A673 (cell line): ENCODE measurements around the gene RPS6KL1. TPM values are rescaled to one million over a fixed set of nuclear protein-coding genes. Genes with fewer than 3 reads are reported as not detected.

Source experiments
- BruUV-seq: library from RNA; stranded (reverse); fragments of 400-500 nt; replicated peaks from 2 replicates; lab custom pipeline; 2021; lab: Mats Ljungman, UMichigan
- CTCF ChIA-PET: fragments of 300-600 bp; sonication (Branson Sonifier 250); formaldehyde crosslinking; loops from one replicate; lab custom pipeline; 2022; ENCODE audit warnings: antibody characterized with exemption; lab: Charles Lee
- POLR2A ChIA-PET: fragments of 300-600 bp; sonication (Branson Sonifier 250); formaldehyde crosslinking; loops from one replicate; lab custom pipeline; 2022; ENCODE audit warnings: antibody characterized with exemption; ENCODE audit not compliant: low non-redundant PET; lab: Charles Lee
- DNase-seq: peaks from one replicate; pipeline ENCODE4 v3.0.0-alpha.2; 2015; ENCODE audit warnings: low spot score
- H3K27ac ChIP-seq: fragments of 200-600 bp; sonication (generic); 2 replicates; pipeline ENCODE4 v1.5.1; 2016; ENCODE audit warnings: mixed run types, low read depth, mild to moderate bottlenecking, mixed read lengths, antibody characterized with exemption, low read length; ENCODE audit not compliant: poor library complexity, severe bottlenecking
- H3K27me3 ChIP-seq: fragments of 200-600 bp; sonication (generic); replicated peaks from 2 replicates; pipeline ENCODE4 v1.6.1; 2017; ENCODE audit warnings: mixed run types, low read depth, mild to moderate bottlenecking, mixed read lengths, antibody characterized with exemption, low read length; ENCODE audit not compliant: insufficient read depth, poor library complexity
- H3K36me3 ChIP-seq: fragments of 200-600 bp; sonication (generic); 2 replicates; pipeline ENCODE4 v1.6.1; 2016; ENCODE audit warnings: mixed run types, mild to moderate bottlenecking, mixed read lengths, antibody characterized with exemption, low read length; ENCODE audit not compliant: insufficient read depth, poor library complexity, severe bottlenecking
- H3K4me1 ChIP-seq: fragments of 200-600 bp; sonication (generic); 2 replicates; pipeline ENCODE4 v1.6.1; 2017; ENCODE audit warnings: mixed run types, mild to moderate bottlenecking, mixed read lengths, antibody characterized with exemption, low read length; ENCODE audit not compliant: insufficient read depth, poor library complexity, severe bottlenecking
- H3K4me3 ChIP-seq: fragments of 200-600 bp; sonication (generic); 2 replicates; pipeline ENCODE4 v1.5.1; 2016; ENCODE audit warnings: low read depth, mixed run types, mild to moderate bottlenecking, mixed read lengths, low read length; ENCODE audit not compliant: poor library complexity, severe bottlenecking
- H3K9me3 ChIP-seq: fragments of 200-600 bp; sonication (generic); 2 replicates; pipeline ENCODE4 v1.6.1; 2016; ENCODE audit warnings: mixed run types, low read depth, mild to moderate bottlenecking, mixed read lengths, antibody characterized with exemption, low read length; ENCODE audit not compliant: poor library complexity, severe bottlenecking
- CTCF ChIP-seq: fragments of 300-800, 200-600 bp; sonication (generic); conservative IDR thresholded peaks from 2 replicates; pipeline ENCODE4 v1.5.1; 2017; ENCODE audit warnings: low read depth, mild to moderate bottlenecking, antibody characterized with exemption, low read length, moderate library complexity, mixed read lengths
- EZH2 ChIP-seq: fragments of 200-600 bp; sonication (generic); IDR thresholded peaks from 2 replicates; pipeline ENCODE4 v1.6.1; 2017; ENCODE audit warnings: borderline replicate concordance, low read depth, mild to moderate bottlenecking, mixed read lengths, antibody characterized with exemption, low read length; ENCODE audit not compliant: poor library complexity, severe bottlenecking
- intact Hi-C: fragments of 100-400 bp; cut with micrococcal nuclease; formaldehyde crosslinking; loops from one replicate; pipeline ENCODE4 v1.10.0; 2022; ENCODE audit not compliant: unreplicated experiment
- total RNA-seq: library from RNA; stranded (reverse); gene quantifications from 2 replicates; pipeline ENCODE4 v1.2.3, GENCODE V29; 2021

The RPS6KL1 gene
- total RNA-seq, 1 experiment from 2014 or later, result 0.80 TPM

- no TSS peak for BruUV-seq
- intact Hi-C loops, result no loop called here
- CTCF ChIA-PET, result no interaction called here
- H3K36me3 ChIP-seq, result no peaks in the 10 kb centered on the region
- no peak overlapping the region for H3K4me3 ChIP-seq
- POLR2A ChIA-PET, result no interaction called here
- H3K27ac ChIP-seq, result no peak overlapping the region
- H3K27me3 ChIP-seq, result no peaks in the 10 kb centered on the region
- H3K9me3 ChIP-seq, result no peaks in the 10 kb centered on the region
- no peaks in the 10 kb centered on the region for H3K4me1 ChIP-seq
- no peak for TF ChIP-seq CTCF
- no peak for TF ChIP-seq EZH2
- no peak for DNase-seq
Measured at GRCh38 chr14:74929242-74929641, 6.2 kb upstream of the RPS6KL1 start.

DNA sequence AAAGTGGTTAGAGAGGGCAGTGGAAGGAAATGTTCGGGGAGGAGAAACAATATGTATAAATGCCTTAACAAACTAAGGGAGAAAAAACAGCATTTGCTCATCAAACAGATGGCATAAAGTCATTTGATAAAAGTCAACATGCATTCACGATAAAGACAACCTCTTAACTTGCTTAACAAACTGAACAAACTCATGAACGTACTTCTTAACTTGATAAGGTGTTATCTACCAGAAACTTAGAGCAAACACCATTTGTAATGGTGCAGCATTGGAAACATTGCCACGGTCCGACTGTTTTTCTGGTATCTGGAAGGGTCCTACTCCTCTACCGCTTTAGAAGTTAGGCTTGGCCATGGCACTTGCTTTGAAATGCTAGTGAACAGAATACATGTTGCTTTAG is 4.2 kb upstream of the RPS6KL1 start:
- no peak overlapping the region for H3K4me3 ChIP-seq
- no peaks in the 10 kb centered on the region for H3K36me3 ChIP-seq
- no peaks in the 10 kb centered on the region for H3K9me3 ChIP-seq
- TF ChIP-seq CTCF (no peak), EZH2 (no peak)
- H3K4me1 ChIP-seq, result no peaks in the 10 kb centered on the region
- DNase-seq, result no peak
- no peak overlapping the region for H3K27ac ChIP-seq
- BruUV-seq, result no TSS peak
- no peaks in the 10 kb centered on the region for H3K27me3 ChIP-seq
- ChIA-PET POLR2A (no interaction called here), CTCF (no interaction called here)
- intact Hi-C loops, result no loop called here

DNA sequence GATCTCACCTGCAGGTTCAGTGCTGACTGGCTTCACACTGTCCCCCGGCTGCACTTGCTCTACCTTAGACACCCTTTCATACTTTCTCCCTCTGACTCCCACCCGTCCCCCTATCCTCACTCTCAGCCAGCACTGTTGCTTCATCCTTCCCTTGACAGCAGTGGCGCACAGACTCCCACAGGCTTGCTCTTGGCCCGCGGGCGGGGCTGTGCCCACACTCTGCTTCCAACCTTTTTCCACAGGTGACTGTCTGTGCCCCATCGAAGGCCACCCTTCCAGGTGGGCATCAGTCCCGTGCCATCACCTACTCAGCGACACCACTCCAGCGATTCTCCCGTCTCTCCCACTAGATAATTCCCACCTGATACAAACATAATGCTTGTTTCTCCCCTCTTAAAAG is 1.0 kb upstream of the RPS6KL1 start:
- no peak overlapping the region for H3K27ac ChIP-seq
- intact Hi-C loops, result no loop called here
- no peaks in the 10 kb centered on the region for H3K36me3 ChIP-seq
- TF ChIP-seq EZH2, result no peak
- no peak for TF ChIP-seq CTCF
- ChIA-PET CTCF (interaction anchor here (1.4 to 1.6 kb wide), 2 partner anchors 18 to 63 kb away, joined by 4 to 5 read pairs; no protein-coding TSS in a partner anchor), POLR2A (no interaction called here)
- DNase-seq, result no peak
- no TSS peak for BruUV-seq
- H3K4me3 ChIP-seq, result no peak overlapping the region
- H3K27me3 ChIP-seq, result no peaks in the 10 kb centered on the region
- no peaks in the 10 kb centered on the region for H3K4me1 ChIP-seq
- no peaks in the 10 kb centered on the region for H3K9me3 ChIP-seq
